ENCODE measurements around the gene PRR33.

The PRR33 gene

DNA sequence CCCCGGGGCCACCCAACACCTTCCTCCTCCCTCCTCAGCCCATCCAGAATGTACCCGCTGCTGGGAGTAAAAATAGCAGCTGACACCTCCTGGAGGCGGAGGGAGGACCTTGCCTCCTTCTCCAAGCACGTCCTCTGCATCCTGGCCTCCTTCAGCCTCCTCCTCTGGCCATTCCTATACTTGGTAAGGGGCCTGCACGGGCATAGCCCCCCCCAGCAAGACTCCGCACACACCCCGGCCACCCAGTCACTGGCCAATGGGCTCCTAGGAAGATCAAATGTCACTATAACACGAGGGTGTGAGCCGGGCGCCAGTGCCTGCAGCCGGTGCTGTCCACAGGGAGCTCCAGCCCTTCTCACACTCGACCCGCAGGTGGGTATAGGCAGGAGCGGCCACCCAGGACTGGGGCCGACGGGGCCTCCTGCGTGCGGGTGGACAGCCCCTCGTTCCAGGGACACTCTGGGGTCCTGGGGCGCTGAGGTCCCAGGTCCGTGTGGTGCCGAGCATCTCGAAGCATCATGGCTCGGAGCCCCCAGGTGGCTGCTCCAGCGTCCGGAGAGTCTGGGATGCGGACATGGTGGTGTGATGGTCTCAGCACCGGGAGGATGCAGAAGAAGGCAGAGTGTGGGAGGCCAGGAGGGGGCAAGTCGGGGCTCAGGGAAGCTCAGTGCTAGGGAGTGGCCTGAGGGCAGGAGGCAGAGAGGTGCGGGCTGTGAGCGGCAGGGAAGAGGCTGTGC, 27.9 kb upstream of the PRR33 start, which contains the start of gene TNNT3:
TSS of gene TNNT3 (plus strand) at position 313 of the 737 bp plus-strand sequence. CDS start 3,172 bp downstream, outside the sequence.
- TF ChIP-seq, protein P1, sequence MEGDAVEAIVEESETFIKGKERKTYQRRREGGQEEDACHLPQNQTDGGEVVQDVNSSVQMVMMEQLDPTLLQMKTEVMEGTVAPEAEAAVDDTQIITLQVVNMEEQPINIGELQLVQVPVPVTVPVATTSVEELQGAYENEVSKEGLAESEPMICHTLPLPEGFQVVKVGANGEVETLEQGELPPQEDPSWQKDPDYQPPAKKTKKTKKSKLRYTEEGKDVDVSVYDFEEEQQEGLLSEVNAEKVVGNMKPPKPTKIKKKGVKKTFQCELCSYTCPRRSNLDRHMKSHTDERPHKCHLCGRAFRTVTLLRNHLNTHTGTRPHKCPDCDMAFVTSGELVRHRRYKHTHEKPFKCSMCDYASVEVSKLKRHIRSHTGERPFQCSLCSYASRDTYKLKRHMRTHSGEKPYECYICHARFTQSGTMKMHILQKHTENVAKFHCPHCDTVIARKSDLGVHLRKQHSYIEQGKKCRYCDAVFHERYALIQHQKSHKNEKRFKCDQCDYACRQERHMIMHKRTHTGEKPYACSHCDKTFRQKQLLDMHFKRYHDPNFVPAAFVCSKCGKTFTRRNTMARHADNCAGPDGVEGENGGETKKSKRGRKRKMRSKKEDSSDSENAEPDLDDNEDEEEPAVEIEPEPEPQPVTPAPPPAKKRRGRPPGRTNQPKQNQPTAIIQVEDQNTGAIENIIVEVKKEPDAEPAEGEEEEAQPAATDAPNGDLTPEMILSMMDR (conservative IDR thresholded peaks at IDR 0.05; ENCODE audit: control insufficient read depth, insufficient read depth, low read depth, low read length): no peak
- no peak within 1 kb of the TSS for H3K4me3 ChIP-seq (ENCODE audit: control insufficient read depth, low read depth, low read length)
- no peak for DNase-seq (ENCODE audit: low read depth)

DNA sequence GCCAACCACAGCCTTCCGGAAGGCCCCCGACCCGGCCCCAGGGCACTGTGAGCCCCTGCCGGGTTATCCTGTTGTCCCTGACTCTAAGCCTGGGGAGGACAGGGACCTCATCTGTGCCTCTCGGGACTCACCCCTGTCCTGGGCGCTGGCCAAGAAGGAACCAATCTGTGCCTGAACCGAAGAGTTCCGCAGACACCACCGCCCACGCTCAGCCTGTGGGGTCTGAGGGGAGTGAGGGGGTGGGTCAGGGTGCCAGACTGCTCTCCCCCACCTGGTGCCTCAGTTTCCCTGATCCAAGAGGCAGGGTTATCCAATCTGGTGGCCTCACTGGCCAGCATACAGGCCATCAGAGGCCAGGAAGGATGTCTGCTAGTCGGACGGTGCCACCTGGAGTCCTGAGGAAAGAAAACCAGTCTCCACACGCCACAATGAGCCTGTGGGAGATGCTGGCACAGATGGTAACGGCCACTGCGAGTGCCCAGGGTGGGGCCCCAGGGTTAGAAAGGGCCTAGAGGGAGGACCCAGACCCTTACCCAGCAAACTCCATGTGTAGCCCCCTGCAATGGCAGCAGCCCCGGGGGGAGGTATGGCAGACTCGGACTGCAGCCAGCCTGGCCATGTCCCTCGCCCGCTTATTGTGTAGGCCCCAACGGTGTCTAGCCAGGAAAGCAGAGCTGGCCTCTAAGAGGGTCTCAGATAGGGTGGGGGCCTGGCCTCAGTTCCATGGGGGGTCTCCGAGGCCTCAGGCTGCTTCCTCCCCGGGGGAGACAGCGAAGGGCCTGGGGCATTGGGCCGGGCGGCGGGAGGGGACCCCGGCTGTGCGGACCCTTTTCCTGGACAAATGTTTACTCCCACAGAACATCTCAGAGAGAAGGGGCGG, 27.0 kb upstream of the PRR33 start:
- TF ChIP-seq, protein P1 (conservative IDR thresholded peaks at IDR 0.05; ENCODE audit: control insufficient read depth, insufficient read depth, low read depth, low read length): no peak
- DNase-seq (ENCODE audit: low read depth): no peak
- H3K4me3 ChIP-seq (ENCODE audit: control insufficient read depth, low read depth, low read length): no peak overlapping the region

DNA sequence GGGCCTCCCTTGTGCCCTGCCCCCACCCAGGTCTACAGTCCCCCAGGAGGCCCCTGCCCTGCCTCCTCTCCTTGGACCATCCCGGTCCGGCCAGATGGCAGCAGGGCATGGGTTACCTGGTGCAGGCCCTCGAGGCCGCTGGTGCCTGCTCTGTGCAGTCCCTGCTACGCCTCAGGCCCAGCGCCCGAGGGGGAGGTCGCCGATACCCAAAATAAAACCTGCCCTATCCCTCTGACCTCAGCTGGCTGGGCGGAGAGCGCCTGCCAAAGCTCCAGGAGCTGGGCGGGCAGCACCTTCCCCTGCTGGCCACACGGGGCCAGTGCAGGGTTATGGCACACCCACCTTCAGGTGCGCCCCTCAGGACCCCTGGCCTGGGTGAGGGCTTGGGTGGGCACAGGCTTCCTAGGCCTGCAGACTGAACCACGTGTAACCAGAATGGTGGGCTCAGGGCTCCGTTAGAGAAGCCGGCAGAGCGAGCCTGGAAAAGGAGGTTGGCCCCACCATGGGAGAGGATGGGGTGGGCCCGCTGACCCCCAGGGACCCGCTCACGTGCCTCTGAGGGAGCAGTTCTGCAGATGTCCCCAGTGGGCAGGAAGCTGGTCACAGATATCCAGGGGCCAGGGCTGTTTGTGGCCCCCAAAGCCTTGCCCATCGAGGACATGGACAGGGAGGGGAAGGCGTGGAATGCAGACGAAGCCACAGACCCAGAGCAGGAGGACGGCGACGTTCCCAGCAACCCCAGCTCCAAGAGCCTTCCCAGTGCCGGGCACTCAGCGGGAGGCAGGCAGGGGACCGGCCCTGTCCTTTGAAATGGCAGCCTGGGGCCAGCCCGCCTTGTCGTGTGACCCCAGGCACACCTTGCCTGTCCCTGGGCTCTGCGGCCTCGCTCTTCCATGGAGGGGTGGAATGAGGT, 26.1 kb upstream of the PRR33 start:
- DNase-seq (ENCODE audit: low read depth): no peak
- TF ChIP-seq, protein P1 (conservative IDR thresholded peaks at IDR 0.05; ENCODE audit: control insufficient read depth, insufficient read depth, low read depth, low read length): peak; percentile 43
- no peak overlapping the region for H3K4me3 ChIP-seq (ENCODE audit: control insufficient read depth, low read depth, low read length)

DNA sequence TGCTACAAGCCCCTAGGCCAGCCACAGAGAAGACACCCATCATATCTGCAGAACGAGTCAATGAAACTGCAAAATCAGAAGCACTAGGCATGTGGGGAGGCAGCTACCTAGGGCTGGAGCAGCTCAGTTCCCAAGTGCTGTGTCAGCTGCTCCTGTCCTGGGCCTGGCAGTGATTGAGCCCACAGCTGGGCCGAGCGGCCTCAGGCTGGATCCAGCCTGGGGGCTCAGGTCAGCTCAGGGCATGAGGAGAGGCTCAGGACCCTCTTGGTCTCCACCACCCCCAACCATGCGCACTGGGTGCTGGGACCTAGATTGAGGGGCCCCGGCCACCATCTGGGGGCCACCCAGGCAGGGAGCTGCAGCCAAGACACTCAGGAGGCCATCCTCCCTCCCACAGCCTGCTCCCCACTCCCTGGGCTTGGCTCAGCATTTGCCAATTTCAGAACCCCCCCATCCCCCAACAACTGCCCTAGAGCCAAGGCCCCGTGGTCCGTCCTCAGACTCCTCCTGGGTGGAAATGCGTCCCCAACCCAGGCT, 25.4 kb upstream of the PRR33 start:
- TF ChIP-seq, protein P1 (conservative IDR thresholded peaks at IDR 0.05; ENCODE audit: control insufficient read depth, insufficient read depth, low read depth, low read length): no peak
- DNase-seq (ENCODE audit: low read depth): no peak
- no peak overlapping the region for H3K4me3 ChIP-seq (ENCODE audit: control insufficient read depth, low read depth, low read length)

DNA sequence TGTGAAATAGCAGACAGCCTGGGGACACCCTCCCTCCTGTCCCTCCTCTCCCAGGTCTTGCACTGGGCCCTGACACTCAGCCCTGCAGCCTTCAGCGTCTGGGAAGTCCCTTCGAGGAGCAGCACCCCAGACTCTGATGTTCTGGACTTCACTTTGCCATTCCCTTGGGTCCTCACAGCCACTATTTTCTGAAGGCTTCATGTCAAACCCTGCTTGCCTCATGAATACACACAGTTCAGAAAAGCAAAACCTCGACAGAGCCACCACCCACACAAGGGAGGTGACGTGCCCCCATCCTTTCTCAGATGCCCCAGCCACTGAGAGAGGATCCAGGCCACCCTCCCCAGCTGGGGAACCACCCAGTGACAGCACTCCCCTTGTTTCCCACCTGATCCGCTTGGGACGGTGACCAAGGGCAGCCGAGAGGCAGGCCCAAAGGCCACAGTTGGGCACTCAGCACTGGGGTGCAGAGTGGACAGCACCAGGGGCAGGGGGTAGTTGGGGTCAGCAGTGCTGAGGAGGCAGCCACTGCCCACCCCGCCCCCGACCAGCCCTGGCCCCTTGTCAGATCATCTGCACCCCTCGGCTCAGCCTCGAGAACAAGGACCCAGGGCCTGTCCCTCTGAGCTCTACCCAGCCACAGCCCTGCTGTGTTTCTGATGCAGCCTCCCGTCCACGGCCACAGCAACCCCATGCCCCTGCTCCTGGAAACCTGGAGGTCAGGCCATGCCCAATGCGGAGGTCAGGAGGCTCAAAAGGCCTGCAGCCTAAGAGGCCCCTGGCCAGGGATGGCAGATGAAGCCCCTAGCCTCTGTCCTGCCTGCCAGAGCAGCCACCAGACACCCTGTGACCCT, 24.7 kb upstream of the PRR33 start:
- H3K4me3 ChIP-seq (ENCODE audit: control insufficient read depth, low read depth, low read length): no peak overlapping the region
- TF ChIP-seq, protein P1 (conservative IDR thresholded peaks at IDR 0.05; ENCODE audit: control insufficient read depth, insufficient read depth, low read depth, low read length): no peak
- DNase-seq (ENCODE audit: low read depth): no peak

All from fibroblast of mammary gland (primary cell).